GM12875 (cell line): ENCODE measurements around the gene MIPOL1.

ENCODE experiments used
- H3K4me3 ChIP-seq: one replicate; pipeline ENCODE4 v1.5.1; 2011; ENCODE audit warnings: low read depth, low read length, control low read depth
- CTCF ChIP-seq: IDR thresholded peaks from 2 replicates; pipeline ENCODE4 v1.5.1; 2011; ENCODE audit warnings: low read depth, mild to moderate bottlenecking, control low read depth, inconsistent platforms, low read length, moderate library complexity, borderline replicate concordance; ENCODE audit not compliant: insufficient read depth

MIPOL1 gene

GRCh38 chr14:37330910-37331309 lies 133.2 kb downstream of the MIPOL1 start:
- no peak for TF ChIP-seq CTCF
- H3K4me3 ChIP-seq = no peak overlapping the region

DNA sequence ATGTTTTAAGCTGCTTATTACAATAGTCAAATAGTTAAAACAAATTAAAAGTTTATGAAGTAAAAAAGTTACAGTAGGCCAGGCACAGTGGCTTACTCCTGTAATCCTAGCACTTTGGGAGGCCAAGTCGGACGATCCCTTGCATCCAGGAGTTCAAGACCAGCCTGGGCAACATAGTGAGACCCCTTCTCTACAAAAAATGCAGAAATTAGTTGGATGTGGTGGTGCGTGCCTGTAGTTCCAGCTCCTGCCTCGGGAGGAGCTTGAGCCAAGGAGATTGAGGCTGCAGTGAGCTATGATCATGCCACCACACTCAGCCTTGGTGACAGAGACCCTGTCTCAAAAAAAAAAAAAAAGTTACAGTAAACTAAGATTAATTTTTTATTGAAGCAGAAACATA lies 142.6 kb downstream of the MIPOL1 start:
- TF ChIP-seq CTCF = no peak
- H3K4me3 ChIP-seq = no peak overlapping the region

GRCh38 chr14:37343307-37344094 lies 145.8 kb downstream of the MIPOL1 start:
- no peak for TF ChIP-seq CTCF
- H3K4me3 ChIP-seq = no peak overlapping the region

GRCh38 chr14:37363661-37364060 lies 165.9 kb downstream of the MIPOL1 start:
- no peak overlapping the region for H3K4me3 ChIP-seq
- no peak for TF ChIP-seq CTCF

GRCh38 chr14:37369425-37369824 lies 171.7 kb downstream of the MIPOL1 start:
- H3K4me3 ChIP-seq = no peak overlapping the region

GRCh38 chr14:37375566-37375965 lies 177.8 kb downstream of the MIPOL1 start:
- no peak for TF ChIP-seq CTCF
- no peak overlapping the region for H3K4me3 ChIP-seq

More at GRCh38 chr14:37369425-37369824, 171.7 kb downstream of the MIPOL1 start:
- TF ChIP-seq CTCF = no peak

DNA sequence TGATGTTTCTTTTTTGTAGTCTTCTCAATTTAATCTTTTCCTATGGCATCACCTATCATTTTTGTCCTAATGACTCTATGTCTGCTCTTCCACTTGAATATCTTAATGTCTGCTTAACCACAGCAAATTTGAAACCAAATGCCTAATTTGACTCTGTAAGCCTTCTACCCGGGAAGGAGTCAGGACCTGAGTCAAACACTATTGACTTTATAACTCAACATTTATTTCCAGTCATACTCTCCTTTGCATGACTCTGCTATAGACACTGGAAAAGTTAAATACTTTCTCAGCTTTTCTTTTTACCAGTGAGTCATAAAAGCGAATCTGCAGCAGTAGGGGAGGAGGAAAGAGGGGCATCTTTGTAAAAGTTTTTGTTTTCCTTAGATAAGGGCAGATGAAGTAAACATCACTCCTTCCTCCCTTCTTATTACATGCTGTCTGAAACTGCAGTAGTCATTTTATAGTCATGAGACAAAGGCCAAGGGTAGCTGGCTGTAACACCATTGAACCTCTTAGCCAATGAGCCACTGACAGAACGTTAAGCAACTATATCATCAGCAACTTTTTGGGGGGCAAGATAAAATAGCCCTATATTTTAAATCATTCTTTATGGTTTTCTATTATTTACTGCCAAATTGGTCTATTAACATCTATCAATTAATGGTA lies 179.3 kb downstream of the MIPOL1 start:
- H3K4me3 ChIP-seq = no peak overlapping the region
- no peak for TF ChIP-seq CTCF
